ENCODE results near the gene TMC7. TPM values are rescaled to one million over a fixed set of nuclear protein-coding genes. Genes with fewer than 3 reads are reported as not detected.

Gene TMC7
- total RNA-seq, 1 experiment from 2014 or later, result not detected

GRCh38 chr16:19005561-19006445 lies 22.1 kb downstream of the TMC7 start:
- Histone ChIP-seq H4K20me1 (ENCODE audit: insufficient read depth, low read depth, low read length) (no peaks in the 10 kb centered on the region), H2AFZ (ENCODE audit: low read length) (no peak overlapping the region), H3K27me3 (ENCODE audit: low read length) (no peaks in the 10 kb centered on the region; the same call in 1 of the 2 replicates), H3K9ac (ENCODE audit: low read length) (no peak overlapping the region), H3K36me3 (ENCODE audit: insufficient read depth, low read length) (no peaks in the 10 kb centered on the region), H3K27ac (ENCODE audit: low read length) (no peak overlapping the region), H3K9me3 (ENCODE audit: low read length) (no peaks in the 10 kb centered on the region), H3K4me1 (ENCODE audit: low read length) (no peaks in the 10 kb centered on the region), H3K79me2 (ENCODE audit: low read length) (no peaks in the 10 kb centered on the region), H3K9me2 (replicated peaks; ENCODE audit: insufficient read depth, low read length) (no peaks in the 10 kb centered on the region), H3K4me2 (ENCODE audit: low read depth, low read length, poor library complexity, severe bottlenecking) (no peak overlapping the region), H3K4me3 (ENCODE audit: low read length) (no peak overlapping the region)
- DNase-seq, result no peak

DNA sequence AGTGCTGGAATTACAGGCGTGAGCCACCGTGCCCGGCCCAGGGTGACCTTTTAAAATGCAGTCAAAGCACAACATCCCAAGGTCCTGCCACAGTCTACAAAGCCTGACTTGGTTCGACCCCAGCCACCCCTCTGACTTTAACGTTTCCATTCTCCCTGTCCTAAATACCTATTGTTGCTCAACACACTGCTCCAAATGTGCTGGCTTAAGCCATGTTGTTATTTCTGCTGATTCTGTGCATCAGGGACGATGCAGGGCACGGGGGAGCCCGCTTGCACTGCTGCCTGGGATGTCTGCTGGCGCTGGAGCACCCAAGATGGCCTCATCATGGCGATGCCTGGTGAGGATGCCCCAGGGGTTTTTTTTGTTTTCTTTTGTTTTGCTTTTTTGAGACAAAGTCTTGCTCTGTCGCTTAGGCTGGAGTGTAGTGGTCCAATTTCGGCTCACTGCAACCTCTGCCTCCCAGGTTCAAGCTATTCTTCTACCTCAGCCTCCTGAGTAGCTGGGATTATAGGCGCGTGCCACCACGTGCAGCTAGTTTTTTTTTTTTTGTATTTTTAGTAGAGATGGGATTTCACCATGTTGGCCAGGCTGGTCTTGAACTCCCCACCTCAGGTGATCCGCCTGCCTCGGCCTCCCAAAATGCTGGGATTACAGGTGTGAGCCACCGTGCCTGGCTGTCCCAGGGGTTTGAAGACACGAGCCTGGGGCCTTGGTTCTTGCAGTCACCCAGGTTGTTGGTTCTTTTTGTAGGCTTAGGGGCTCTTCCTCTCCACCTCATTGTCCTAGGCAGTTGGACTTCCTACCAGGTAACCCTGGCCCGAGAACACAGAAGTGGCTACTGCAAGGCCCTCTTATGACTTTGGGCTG lies 22.9 kb downstream of the TMC7 start:
- no peak overlapping the region for H3K4me2 ChIP-seq (ENCODE audit: low read depth, low read length, poor library complexity, severe bottlenecking)
- no peak for DNase-seq
- no peaks in the 10 kb centered on the region for H3K4me1 ChIP-seq (ENCODE audit: low read length)
- no peak overlapping the region for H2AFZ ChIP-seq (ENCODE audit: low read length)
- no peak overlapping the region for H3K4me3 ChIP-seq (ENCODE audit: low read length)
- H3K9me2 ChIP-seq (replicated peaks; ENCODE audit: insufficient read depth, low read length), result no peaks in the 10 kb centered on the region
- no peaks in the 10 kb centered on the region for H3K79me2 ChIP-seq (ENCODE audit: low read length)
- H3K9ac ChIP-seq (ENCODE audit: low read length), result no peak overlapping the region
- no peaks in the 10 kb centered on the region for H4K20me1 ChIP-seq (ENCODE audit: insufficient read depth, low read depth, low read length)
- no peaks in the 10 kb centered on the region; the same call in 1 of the 2 replicates for H3K27me3 ChIP-seq (ENCODE audit: low read length)
- no peaks in the 10 kb centered on the region for H3K36me3 ChIP-seq (ENCODE audit: insufficient read depth, low read length)
- no peak overlapping the region for H3K27ac ChIP-seq (ENCODE audit: low read length)
- no peaks in the 10 kb centered on the region for H3K9me3 ChIP-seq (ENCODE audit: low read length)

DNA sequence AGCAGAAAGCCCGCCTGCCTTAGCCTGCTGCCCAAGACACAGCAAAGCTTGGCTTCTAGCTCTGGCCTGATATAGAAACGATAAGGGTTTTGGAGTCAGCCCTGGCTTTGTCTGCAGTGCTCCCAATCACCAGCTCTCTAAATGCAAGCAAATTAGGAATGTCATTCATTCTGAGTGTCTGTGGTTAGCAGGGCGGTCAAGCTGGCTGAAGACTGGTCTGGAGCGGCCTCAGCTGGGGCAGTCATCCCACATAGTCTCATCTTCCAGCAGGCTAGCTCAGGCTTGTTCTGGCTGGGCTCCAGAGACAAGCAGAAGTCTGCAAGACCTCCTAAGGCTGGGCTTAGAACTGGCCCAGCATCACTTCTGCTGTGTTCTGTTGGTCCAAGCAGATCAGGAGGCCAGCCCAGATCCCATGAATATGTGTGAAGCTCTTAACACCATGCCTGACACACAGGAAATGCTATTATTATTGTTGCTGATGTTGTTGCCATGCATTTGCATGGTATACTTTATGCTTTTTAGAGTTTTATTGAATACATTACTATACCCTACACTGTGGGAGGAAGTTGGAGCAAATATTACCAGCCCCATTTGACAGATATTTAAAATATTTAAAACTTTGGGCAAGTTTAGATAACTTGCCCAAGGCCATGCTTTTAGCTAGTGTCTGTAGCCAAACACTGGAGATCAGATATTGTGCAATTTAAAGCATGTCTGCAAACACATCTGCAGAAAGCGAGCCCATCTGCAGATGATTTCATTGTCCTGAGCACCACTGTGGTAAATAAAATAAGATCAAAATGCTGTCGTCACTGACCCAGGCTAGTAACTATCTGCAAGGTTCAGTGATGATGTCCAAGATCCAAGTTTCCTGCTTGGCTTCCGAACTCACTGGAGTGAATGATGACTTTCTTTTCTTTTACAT lies 24.8 kb downstream of the TMC7 start:
- no peak overlapping the region for H3K27ac ChIP-seq (ENCODE audit: low read length)
- no peak overlapping the region for H3K9ac ChIP-seq (ENCODE audit: low read length)
- no peaks in the 10 kb centered on the region for H3K36me3 ChIP-seq (ENCODE audit: insufficient read depth, low read length)
- DNase-seq, result no peak
- no peak overlapping the region for H3K4me2 ChIP-seq (ENCODE audit: low read depth, low read length, poor library complexity, severe bottlenecking)
- H3K4me1 ChIP-seq (ENCODE audit: low read length), result no peaks in the 10 kb centered on the region
- H4K20me1 ChIP-seq (ENCODE audit: insufficient read depth, low read depth, low read length), result no peaks in the 10 kb centered on the region
- no peaks in the 10 kb centered on the region for H3K9me2 ChIP-seq (replicated peaks; ENCODE audit: insufficient read depth, low read length)
- H3K79me2 ChIP-seq (ENCODE audit: low read length), result no peaks in the 10 kb centered on the region
- H3K4me3 ChIP-seq (ENCODE audit: low read length), result no peak overlapping the region
- H2AFZ ChIP-seq (ENCODE audit: low read length), result no peak overlapping the region
- H3K27me3 ChIP-seq (ENCODE audit: low read length), result no peaks in the 10 kb centered on the region; the same call in 1 of the 2 replicates
- H3K9me3 ChIP-seq (ENCODE audit: low read length), result no peaks in the 10 kb centered on the region

GRCh38 chr16:19011169-19011731 lies 27.5 kb downstream of the TMC7 start:
- no peak overlapping the region for H3K9ac ChIP-seq (ENCODE audit: low read length)

DNA sequence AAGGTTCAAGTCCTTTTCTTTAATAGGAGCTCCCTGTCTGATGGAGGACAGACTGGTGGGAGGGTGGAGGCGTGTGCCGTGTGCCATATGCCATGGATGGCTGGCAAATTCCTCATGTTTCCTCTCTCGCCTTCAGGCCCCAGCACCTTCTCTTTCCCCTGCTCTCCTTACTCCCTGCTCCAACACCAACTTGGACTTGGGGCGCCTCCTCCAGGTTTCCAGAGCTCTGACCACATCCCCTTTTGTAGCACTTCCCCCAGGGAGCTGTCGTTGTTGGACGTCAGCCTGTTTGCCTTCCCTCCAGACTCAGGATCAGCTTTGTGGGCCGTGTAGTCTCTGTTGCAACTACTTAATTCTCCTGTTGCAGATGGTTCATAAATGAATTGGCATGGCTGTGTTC lies 30.7 kb downstream of the TMC7 start:
- Histone ChIP-seq H3K9me3 (ENCODE audit: low read length) (no peaks in the 10 kb centered on the region), H3K4me1 (ENCODE audit: low read length) (no peaks in the 10 kb centered on the region), H3K4me2 (ENCODE audit: low read depth, low read length, poor library complexity, severe bottlenecking) (no peak overlapping the region), H3K27me3 (ENCODE audit: low read length) (no peaks in the 10 kb centered on the region; the same call in 1 of the 2 replicates), H3K79me2 (ENCODE audit: low read length) (no peaks in the 10 kb centered on the region), H4K20me1 (ENCODE audit: insufficient read depth, low read depth, low read length) (no peaks in the 10 kb centered on the region), H3K9ac (ENCODE audit: low read length) (no peak overlapping the region), H3K36me3 (ENCODE audit: insufficient read depth, low read length) (no peaks in the 10 kb centered on the region), H3K27ac (ENCODE audit: low read length) (no peak overlapping the region), H2AFZ (ENCODE audit: low read length) (no peak overlapping the region), H3K4me3 (ENCODE audit: low read length) (no peak overlapping the region), H3K9me2 (replicated peaks; ENCODE audit: insufficient read depth, low read length) (no peaks in the 10 kb centered on the region)
- no peak for DNase-seq

More at GRCh38 chr16:19011169-19011731, 27.5 kb downstream of the TMC7 start:
- Histone ChIP-seq H3K79me2 (ENCODE audit: low read length) (no peaks in the 10 kb centered on the region), H2AFZ (ENCODE audit: low read length) (no peak overlapping the region), H3K4me1 (ENCODE audit: low read length) (no peaks in the 10 kb centered on the region), H3K9me3 (ENCODE audit: low read length) (no peaks in the 10 kb centered on the region), H3K4me3 (ENCODE audit: low read length) (no peak overlapping the region), H3K27ac (ENCODE audit: low read length) (no peak overlapping the region), H4K20me1 (ENCODE audit: insufficient read depth, low read depth, low read length) (no peaks in the 10 kb centered on the region), H3K36me3 (ENCODE audit: insufficient read depth, low read length) (no peaks in the 10 kb centered on the region), H3K4me2 (ENCODE audit: low read depth, low read length, poor library complexity, severe bottlenecking) (no peak overlapping the region), H3K27me3 (ENCODE audit: low read length) (no peaks in the 10 kb centered on the region; the same call in 1 of the 2 replicates), H3K9me2 (replicated peaks; ENCODE audit: insufficient read depth, low read length) (no peaks in the 10 kb centered on the region)
- peak; percentile 51 for DNase-seq

DNA sequence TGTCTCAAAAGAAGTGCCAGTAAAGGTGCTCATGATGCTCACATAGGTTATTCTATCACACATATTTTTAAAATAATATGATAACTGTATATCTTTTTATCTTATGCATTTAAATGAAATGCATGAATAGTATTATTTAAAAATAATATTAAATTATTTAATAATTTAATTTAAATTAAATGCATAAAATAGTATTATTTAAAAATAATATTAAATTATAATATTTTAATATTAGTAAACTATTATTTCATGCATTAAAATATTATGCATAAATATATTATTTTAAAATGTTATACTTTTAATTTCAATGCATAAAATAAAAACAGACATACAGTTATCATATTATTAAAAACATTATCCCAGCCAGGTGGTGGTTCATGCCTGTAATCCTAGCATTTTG lies 33.4 kb downstream of the TMC7 start:
- Histone ChIP-seq H3K79me2 (ENCODE audit: low read length) (no peaks in the 10 kb centered on the region), H3K9ac (ENCODE audit: low read length) (no peak overlapping the region), H3K4me3 (ENCODE audit: low read length) (no peak overlapping the region), H3K4me1 (ENCODE audit: low read length) (no peaks in the 10 kb centered on the region), H3K4me2 (ENCODE audit: low read depth, low read length, poor library complexity, severe bottlenecking) (no peak overlapping the region), H3K9me3 (ENCODE audit: low read length) (no peaks in the 10 kb centered on the region), H2AFZ (ENCODE audit: low read length) (no peak overlapping the region), H3K9me2 (replicated peaks; ENCODE audit: insufficient read depth, low read length) (no peaks in the 10 kb centered on the region), H3K27ac (ENCODE audit: low read length) (no peak overlapping the region), H3K27me3 (ENCODE audit: low read length) (no peaks in the 10 kb centered on the region), H4K20me1 (ENCODE audit: insufficient read depth, low read depth, low read length) (no peaks in the 10 kb centered on the region), H3K36me3 (ENCODE audit: insufficient read depth, low read length) (no peaks in the 10 kb centered on the region)
- no peak for DNase-seq

GRCh38 chr16:19020689-19021088 lies 37.0 kb downstream of the TMC7 start:
- no peak overlapping the region for H3K4me2 ChIP-seq (ENCODE audit: low read depth, low read length, poor library complexity, severe bottlenecking)
- no peak overlapping the region for H3K9ac ChIP-seq (ENCODE audit: low read length)
- no peak overlapping the region for H3K27ac ChIP-seq (ENCODE audit: low read length)
- DNase-seq, result no peak
- no peaks in the 10 kb centered on the region for H3K9me3 ChIP-seq (ENCODE audit: low read length)
- H3K4me3 ChIP-seq (ENCODE audit: low read length), result no peak overlapping the region
- no peaks in the 10 kb centered on the region for H3K27me3 ChIP-seq (ENCODE audit: low read length)
- no peaks in the 10 kb centered on the region for H3K79me2 ChIP-seq (ENCODE audit: low read length)
- no peaks in the 10 kb centered on the region for H3K4me1 ChIP-seq (ENCODE audit: low read length)
- no peak overlapping the region for H2AFZ ChIP-seq (ENCODE audit: low read length)
- no peaks in the 10 kb centered on the region for H4K20me1 ChIP-seq (ENCODE audit: insufficient read depth, low read depth, low read length)
- H3K9me2 ChIP-seq (replicated peaks; ENCODE audit: insufficient read depth, low read length), result no peaks in the 10 kb centered on the region
- H3K36me3 ChIP-seq (ENCODE audit: insufficient read depth, low read length), result no peaks in the 10 kb centered on the region
